Ovary (tissue), 3 donors: ENCODE results near the gene C11orf97.
"Not testable (repeated sequence)": the region's sequence is repeated elsewhere in the genome, so short reads cannot be mapped to it uniquely, and the experiment has no call there.

Source experiments
- POLR2A ChIP-seq: fragments of 450-650 bp; IDR thresholded peaks from one replicate; pipeline ENCODE4 v1.6.1; 2017; ENCODE audit warnings: antibody characterized with exemption, mild to moderate bottlenecking, moderate library complexity
- TF ChIP-seq, protein P1 (sequence below), 3 donors: fragments of 450-650 bp in 2 of 3; fragments of 200-600 bp in 1 of 3; IDR thresholded peaks; one replicate each; pipeline versions ENCODE4 v1.5.1 to v1.8.0; 2016 to 2022; ENCODE audit warnings: antibody characterized with exemption in 3 of 3, mild to moderate bottlenecking in 1 of 3
- donor health status: DM: no; HTN: no; CAD: no.

DNA sequence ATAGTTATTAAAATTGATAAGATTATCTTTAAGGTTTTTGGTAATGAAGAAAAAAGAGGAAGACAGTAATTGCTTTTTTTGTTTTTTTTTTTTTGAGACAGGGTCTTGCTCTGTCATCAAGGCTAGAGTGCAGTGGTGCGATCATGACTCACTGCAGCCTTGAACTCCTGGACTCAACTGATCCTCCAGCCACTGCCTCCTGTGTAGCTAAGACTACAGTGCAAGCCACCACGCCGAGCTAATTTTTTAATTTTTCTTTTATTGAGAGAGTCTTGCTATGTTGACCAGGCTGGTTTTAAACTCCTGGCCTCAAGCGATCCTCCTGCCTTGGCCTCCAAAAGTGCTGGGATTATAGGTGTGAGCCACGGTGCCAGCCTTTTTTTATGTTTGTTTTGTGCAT is 5.7 kb upstream of the C11orf97 start:
- TF ChIP-seq, protein P1, sequence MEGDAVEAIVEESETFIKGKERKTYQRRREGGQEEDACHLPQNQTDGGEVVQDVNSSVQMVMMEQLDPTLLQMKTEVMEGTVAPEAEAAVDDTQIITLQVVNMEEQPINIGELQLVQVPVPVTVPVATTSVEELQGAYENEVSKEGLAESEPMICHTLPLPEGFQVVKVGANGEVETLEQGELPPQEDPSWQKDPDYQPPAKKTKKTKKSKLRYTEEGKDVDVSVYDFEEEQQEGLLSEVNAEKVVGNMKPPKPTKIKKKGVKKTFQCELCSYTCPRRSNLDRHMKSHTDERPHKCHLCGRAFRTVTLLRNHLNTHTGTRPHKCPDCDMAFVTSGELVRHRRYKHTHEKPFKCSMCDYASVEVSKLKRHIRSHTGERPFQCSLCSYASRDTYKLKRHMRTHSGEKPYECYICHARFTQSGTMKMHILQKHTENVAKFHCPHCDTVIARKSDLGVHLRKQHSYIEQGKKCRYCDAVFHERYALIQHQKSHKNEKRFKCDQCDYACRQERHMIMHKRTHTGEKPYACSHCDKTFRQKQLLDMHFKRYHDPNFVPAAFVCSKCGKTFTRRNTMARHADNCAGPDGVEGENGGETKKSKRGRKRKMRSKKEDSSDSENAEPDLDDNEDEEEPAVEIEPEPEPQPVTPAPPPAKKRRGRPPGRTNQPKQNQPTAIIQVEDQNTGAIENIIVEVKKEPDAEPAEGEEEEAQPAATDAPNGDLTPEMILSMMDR (IDR thresholded peaks at IDR 0.05) = not testable (repeated sequence)
- not testable (repeated sequence) for TF ChIP-seq POLR2A
